C4-2B (cell line): ENCODE data around the gene ASB10.

Source experiments
- H3K27ac ChIP-seq: fragments of 450-650 bp; 2 replicates; pipeline ENCODE4 v1.5.1; 2017
- ZFX ChIP-seq: fragments of 450-650 bp; IDR thresholded peaks from 2 replicates; pipeline ENCODE4 v1.6.1; 2017
- TF ChIP-seq, protein P1 (sequence below): fragments of 450-650 bp; conservative IDR thresholded peaks from 2 replicates; pipeline ENCODE4 v1.5.1; 2017; ENCODE audit warnings: mild to moderate bottlenecking

Gene ASB10

DNA sequence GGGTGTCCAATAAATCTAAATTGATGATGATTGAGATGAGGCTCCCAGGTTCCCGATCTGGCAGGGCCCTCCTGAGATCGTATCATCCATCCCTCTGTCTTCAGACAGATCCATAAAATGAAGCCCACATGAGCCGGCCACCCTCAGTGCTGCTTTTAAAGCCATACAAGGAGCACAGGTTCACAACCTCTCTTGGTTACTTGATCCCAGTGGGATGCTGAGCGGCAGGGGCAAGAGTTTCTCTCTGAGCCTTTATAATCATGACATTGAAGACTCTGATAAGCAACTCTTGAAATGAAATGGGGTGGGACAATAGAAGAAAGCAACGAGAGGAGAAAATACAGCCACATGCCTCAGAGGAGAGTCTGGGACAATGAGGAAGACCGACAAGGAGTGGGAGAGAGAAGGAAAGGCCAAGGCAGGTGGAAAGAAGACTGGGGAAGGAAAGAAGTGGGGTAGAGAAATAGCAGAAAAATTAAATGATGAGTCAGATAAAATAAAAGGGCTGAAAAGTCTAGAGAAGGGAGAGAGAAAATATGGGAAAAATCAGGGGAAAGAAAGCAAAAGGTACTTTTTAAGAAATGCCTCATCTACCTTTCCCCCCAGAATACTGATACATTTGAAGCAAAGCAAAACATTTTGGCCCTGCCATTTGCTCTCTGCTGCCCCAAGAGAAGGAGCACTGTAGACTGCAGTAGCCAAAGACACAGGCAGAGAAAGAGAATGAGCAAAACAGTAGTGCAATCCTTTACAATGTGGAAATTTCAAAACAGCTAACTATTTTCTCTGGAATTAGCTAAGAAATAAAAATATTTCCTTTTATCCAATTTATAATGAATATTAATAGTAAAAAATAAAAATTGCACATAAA, 34.2 kb downstream of the ASB10 start:
- H3K27ac ChIP-seq: no peak overlapping the region
- no peak for TF ChIP-seq ZFX
- TF ChIP-seq, protein P1, sequence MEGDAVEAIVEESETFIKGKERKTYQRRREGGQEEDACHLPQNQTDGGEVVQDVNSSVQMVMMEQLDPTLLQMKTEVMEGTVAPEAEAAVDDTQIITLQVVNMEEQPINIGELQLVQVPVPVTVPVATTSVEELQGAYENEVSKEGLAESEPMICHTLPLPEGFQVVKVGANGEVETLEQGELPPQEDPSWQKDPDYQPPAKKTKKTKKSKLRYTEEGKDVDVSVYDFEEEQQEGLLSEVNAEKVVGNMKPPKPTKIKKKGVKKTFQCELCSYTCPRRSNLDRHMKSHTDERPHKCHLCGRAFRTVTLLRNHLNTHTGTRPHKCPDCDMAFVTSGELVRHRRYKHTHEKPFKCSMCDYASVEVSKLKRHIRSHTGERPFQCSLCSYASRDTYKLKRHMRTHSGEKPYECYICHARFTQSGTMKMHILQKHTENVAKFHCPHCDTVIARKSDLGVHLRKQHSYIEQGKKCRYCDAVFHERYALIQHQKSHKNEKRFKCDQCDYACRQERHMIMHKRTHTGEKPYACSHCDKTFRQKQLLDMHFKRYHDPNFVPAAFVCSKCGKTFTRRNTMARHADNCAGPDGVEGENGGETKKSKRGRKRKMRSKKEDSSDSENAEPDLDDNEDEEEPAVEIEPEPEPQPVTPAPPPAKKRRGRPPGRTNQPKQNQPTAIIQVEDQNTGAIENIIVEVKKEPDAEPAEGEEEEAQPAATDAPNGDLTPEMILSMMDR: no peak

DNA sequence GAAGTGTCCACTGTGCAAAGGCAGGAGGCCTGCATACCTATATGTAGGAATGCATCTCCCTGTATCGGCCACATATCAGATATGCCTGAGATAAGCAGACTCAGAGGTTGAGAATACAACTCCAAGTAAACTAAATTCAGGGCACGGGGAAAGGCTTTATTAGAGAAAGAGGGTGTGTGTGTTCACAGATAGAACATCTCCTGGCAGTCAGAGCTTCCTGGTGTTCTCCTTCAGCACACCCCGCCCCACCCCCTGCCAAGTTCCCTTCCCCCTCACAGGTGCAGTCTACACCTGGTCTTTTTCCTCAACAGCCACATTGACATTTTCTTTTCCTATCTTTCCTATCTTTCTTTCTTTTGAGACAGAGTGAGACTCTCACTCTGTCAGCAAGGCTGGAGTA, 36.7 kb downstream of the ASB10 start:
- TF ChIP-seq ZFX: no peak
- TF ChIP-seq, protein P1: no peak
- no peak overlapping the region for H3K27ac ChIP-seq

- H3K27ac ChIP-seq: no peak overlapping the region
- no peak for TF ChIP-seq ZFX
- TF ChIP-seq, protein P1: no peak
These were observed 38.5 kb downstream of the ASB10 start for GRCh38 chr7:151148319-151149259.

DNA sequence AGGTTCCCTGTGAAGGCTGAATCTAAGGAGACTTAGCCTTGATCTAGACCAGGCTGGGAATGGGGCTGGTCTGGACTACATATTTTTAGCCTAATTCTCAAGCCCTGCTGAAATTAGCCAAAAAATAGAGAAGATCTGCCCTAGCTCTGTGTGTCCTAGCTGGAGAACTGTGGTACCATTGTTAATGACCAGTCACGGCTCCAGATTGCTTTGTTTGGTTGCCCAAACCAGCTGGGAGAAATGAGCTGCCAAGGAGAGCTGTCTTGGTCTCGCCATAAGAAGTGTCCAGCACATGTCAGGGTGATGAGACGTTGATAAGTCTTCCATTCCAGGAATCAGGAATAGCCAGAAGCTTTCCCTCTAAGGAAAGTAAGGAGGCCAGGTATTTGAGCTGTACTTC, 40.3 kb downstream of the ASB10 start:
- no peak overlapping the region for H3K27ac ChIP-seq
- TF ChIP-seq ZFX: no peak
- TF ChIP-seq, protein P1: no peak

- H3K27ac ChIP-seq: no peak overlapping the region
- TF ChIP-seq, protein P1: no peak
- TF ChIP-seq ZFX: no peak
These were observed 42.7 kb downstream of the ASB10 start for GRCh38 chr7:151144387-151144786.

- TF ChIP-seq, protein P1: no peak
- TF ChIP-seq ZFX: no peak
- no peak overlapping the region for H3K27ac ChIP-seq
These were observed 43.6 kb downstream of the ASB10 start for GRCh38 chr7:151143261-151144015.
